HUES48 (cell line): ENCODE data around the gene MSI2.

Experiments
- H3K27ac ChIP-seq: one replicate; pipeline ENCODE4 v1.7.0; 2013; ENCODE audit warnings: low read depth, low read length, inconsistent platforms
- H3K27me3 ChIP-seq: 2 replicates; pipeline ENCODE4 v1.6.1; 2013; ENCODE audit warnings: mild to moderate bottlenecking, low read length; ENCODE audit not compliant: control insufficient read depth, insufficient read depth
- H3K36me3 ChIP-seq: 2 replicates; pipeline ENCODE4 v1.6.1; 2013; ENCODE audit warnings: low read length; ENCODE audit not compliant: control insufficient read depth, insufficient read depth
- H3K4me1 ChIP-seq: 2 replicates; pipeline ENCODE4 v1.6.1; 2013; ENCODE audit warnings: mild to moderate bottlenecking, low read length; ENCODE audit not compliant: control insufficient read depth, insufficient read depth
- H3K4me3 ChIP-seq: 2 replicates; pipeline ENCODE4 v1.5.1; 2013; ENCODE audit warnings: mild to moderate bottlenecking, low read depth, low read length
- H3K9ac ChIP-seq: 2 replicates; pipeline ENCODE4 v1.6.1; 2013; ENCODE audit warnings: mild to moderate bottlenecking, low read depth, low read length, moderate library complexity
- H3K9me3 ChIP-seq: 2 replicates; pipeline ENCODE4 v1.6.1; 2013; ENCODE audit warnings: low read length; ENCODE audit not compliant: control insufficient read depth, insufficient read depth

MSI2 gene

GRCh38 chr17:57480438-57481196 lies 224.3 kb downstream of the MSI2 start:
- Histone ChIP-seq H3K27ac (no peak overlapping the region), H3K36me3 (no peaks in the 10 kb centered on the region), H3K9ac (no peak overlapping the region)

GRCh38 chr17:57481910-57482391 lies 225.6 kb downstream of the MSI2 start:
- Histone ChIP-seq H3K27ac (no peak overlapping the region), H3K4me1 (peaks cover 15% of the 10 kb centered on the region), H3K36me3 (no peaks in the 10 kb centered on the region), H3K9ac (no peak overlapping the region), H3K4me3 (no peak overlapping the region), H3K27me3 (no peaks in the 10 kb centered on the region), H3K9me3 (no peaks in the 10 kb centered on the region)

More at GRCh38 chr17:57480438-57481196, 224.3 kb downstream of the MSI2 start:
- H3K9me3 ChIP-seq = no peaks in the 10 kb centered on the region
- no peak overlapping the region for H3K4me3 ChIP-seq
- no peaks in the 10 kb centered on the region for H3K27me3 ChIP-seq
- peaks cover 24% of the 10 kb centered on the region for H3K4me1 ChIP-seq

GRCh38 chr17:57482657-57483056 lies 226.3 kb downstream of the MSI2 start:
- no peaks in the 10 kb centered on the region for H3K27me3 ChIP-seq
- H3K27ac ChIP-seq = no peak overlapping the region
- no peaks in the 10 kb centered on the region for H3K9me3 ChIP-seq
- no peak overlapping the region for H3K9ac ChIP-seq
- H3K4me1 ChIP-seq = peaks cover 11% of the 10 kb centered on the region
- H3K36me3 ChIP-seq = no peaks in the 10 kb centered on the region
- no peak overlapping the region for H3K4me3 ChIP-seq

GRCh38 chr17:57484081-57484666 lies 227.9 kb downstream of the MSI2 start:
- Histone ChIP-seq H3K9ac (no peak overlapping the region), H3K4me3 (no peak overlapping the region), H3K27me3 (no peaks in the 10 kb centered on the region), H3K9me3 (no peaks in the 10 kb centered on the region), H3K4me1 (peaks cover 11% of the 10 kb centered on the region), H3K27ac (no peak overlapping the region), H3K36me3 (no peaks in the 10 kb centered on the region)

- Histone ChIP-seq H3K9me3 (no peaks in the 10 kb centered on the region), H3K9ac (no peak overlapping the region), H3K4me3 (no peak overlapping the region), H3K36me3 (no peaks in the 10 kb centered on the region), H3K4me1 (peaks cover 11% of the 10 kb centered on the region), H3K27ac (no peak overlapping the region), H3K27me3 (no peaks in the 10 kb centered on the region)
Observed at GRCh38 chr17:57484826-57485565, 228.7 kb downstream of the MSI2 start.

- H3K9me3 ChIP-seq = no peaks in the 10 kb centered on the region
- H3K36me3 ChIP-seq = no peaks in the 10 kb centered on the region
- H3K27me3 ChIP-seq = no peaks in the 10 kb centered on the region
- no peak overlapping the region for H3K27ac ChIP-seq
- H3K4me1 ChIP-seq = peaks cover 11% of the 10 kb centered on the region
- H3K9ac ChIP-seq = no peak overlapping the region
- no peak overlapping the region for H3K4me3 ChIP-seq
Observed at GRCh38 chr17:57485566-57485865, 229.2 kb downstream of the MSI2 start.

GRCh38 chr17:57485916-57486881 lies 229.9 kb downstream of the MSI2 start:
- no peaks in the 10 kb centered on the region for H3K36me3 ChIP-seq
- H3K4me1 ChIP-seq = peaks cover 11% of the 10 kb centered on the region
- H3K27me3 ChIP-seq = no peaks in the 10 kb centered on the region
- H3K9me3 ChIP-seq = no peaks in the 10 kb centered on the region
- H3K9ac ChIP-seq = no peak overlapping the region
- H3K27ac ChIP-seq = no peak overlapping the region
- no peak overlapping the region for H3K4me3 ChIP-seq

- Histone ChIP-seq H3K4me3 (no peak overlapping the region), H3K9me3 (no peaks in the 10 kb centered on the region), H3K4me1 (peaks cover 11% of the 10 kb centered on the region), H3K27ac (no peak overlapping the region), H3K9ac (no peak overlapping the region), H3K36me3 (no peaks in the 10 kb centered on the region), H3K27me3 (no peaks in the 10 kb centered on the region)
Observed at GRCh38 chr17:57486882-57487301, 230.6 kb downstream of the MSI2 start.

- Histone ChIP-seq H3K4me1 (peaks cover 11% of the 10 kb centered on the region), H3K27ac (no peak overlapping the region), H3K9me3 (no peaks in the 10 kb centered on the region), H3K36me3 (no peaks in the 10 kb centered on the region), H3K9ac (no peak overlapping the region), H3K27me3 (no peaks in the 10 kb centered on the region), H3K4me3 (no peak overlapping the region)
Observed at GRCh38 chr17:57487573-57487972, 231.2 kb downstream of the MSI2 start.

GRCh38 chr17:57488856-57489255 lies 232.5 kb downstream of the MSI2 start:
- H3K4me1 ChIP-seq = peaks cover 11% of the 10 kb centered on the region
- H3K9ac ChIP-seq = no peak overlapping the region
- H3K27ac ChIP-seq = no peak overlapping the region
- H3K27me3 ChIP-seq = no peaks in the 10 kb centered on the region
- H3K4me3 ChIP-seq = no peak overlapping the region
- H3K9me3 ChIP-seq = no peaks in the 10 kb centered on the region
- no peaks in the 10 kb centered on the region for H3K36me3 ChIP-seq
